Smooth muscle cell (in vitro differentiated cells): ENCODE results near the gene DNAI1. TPM values are rescaled to one million over a fixed set of nuclear protein-coding genes. Genes with fewer than 3 reads are reported as not detected.

ENCODE experiments used
- DNase-seq: peaks from one replicate; lab custom pipeline; 2025; ENCODE audit not compliant: unreplicated experiment; lab: John Stamatoyannopoulos, UW
- H2AFZ ChIP-seq: fragments of 200-600 bp; sonication (generic); 2 replicates; pipeline ENCODE4 v1.6.0; 2016; ENCODE audit warnings: antibody characterized with exemption, low read depth, mild to moderate bottlenecking
- H3F3A ChIP-seq: fragments of 200-600 bp; sonication (generic); 2 replicates; pipeline ENCODE4 v1.6.0; 2017; ENCODE audit warnings: antibody characterized with exemption, low read depth
- H3K27ac ChIP-seq: fragments of 200-600 bp; sonication (generic); 2 replicates; pipeline ENCODE4 v1.5.1; 2016; ENCODE audit warnings: low read depth, mild to moderate bottlenecking
- H3K27me3 ChIP-seq: fragments of 200-600 bp; sonication (generic); 2 replicates; pipeline ENCODE4 v1.6.1; 2016; ENCODE audit warnings: low read depth, mild to moderate bottlenecking
- H3K36me3 ChIP-seq: fragments of 200-600 bp; sonication (generic); 2 replicates; pipeline ENCODE4 v1.5.1; 2016; ENCODE audit warnings: low read depth
- H3K4me1 ChIP-seq: fragments of 200-600 bp; sonication (generic); 2 replicates; pipeline ENCODE4 v1.5.1; 2016; ENCODE audit warnings: low read depth
- H3K4me2 ChIP-seq: fragments of 200-600 bp; sonication (generic); 2 replicates; pipeline ENCODE4 v1.6.0; 2016; ENCODE audit warnings: mild to moderate bottlenecking
- H3K4me3 ChIP-seq: fragments of 200-600 bp; sonication (generic); 2 replicates; pipeline ENCODE4 v1.5.1; 2016; ENCODE audit warnings: mild to moderate bottlenecking
- H3K79me2 ChIP-seq: fragments of 200-600 bp; sonication (generic); 2 replicates; pipeline ENCODE4 v1.6.0; 2016; ENCODE audit warnings: low read depth, mild to moderate bottlenecking
- H3K9ac ChIP-seq: fragments of 200-600 bp; sonication (generic); 2 replicates; pipeline ENCODE4 v1.6.0; 2016; ENCODE audit warnings: low read depth
- H3K9me3 ChIP-seq: fragments of 200-600 bp; sonication (generic); replicated peaks from 2 replicates; pipeline ENCODE4 v1.5.1; 2016; ENCODE audit warnings: low read depth
- H4K20me1 ChIP-seq: fragments of 200-600 bp; sonication (generic); 2 replicates; pipeline ENCODE4 v1.6.0; 2016; ENCODE audit warnings: low read depth
- WGBS: methylation state at CpG from one replicate; pipeline ENCODE4 v1.1.7; 2016; ENCODE audit warnings: low lambda C conversion rate; 5-methylcytosine and 5-hydroxymethylcytosine counted together
- polyA plus RNA-seq: library from polyadenylated mRNA; unstranded; fragments of >200 nt; fragmentation: Nextera tagmentation; extraction: Ambion mirVana; gene quantifications from 2 replicates; pipeline ENCODE4 v1.2.1, GENCODE V29; 2016
- total RNA-seq: library from RNA; depleted of rRNA; stranded (reverse); fragments of >200 nt; gene quantifications from 2 replicates; pipeline ENCODE4 v1.2.3, GENCODE V29; 2014
- TF ChIP-seq, protein P1 (sequence below): fragments of 200-600 bp; sonication (generic); IDR thresholded peaks from 2 replicates; pipeline ENCODE4 v1.5.1; 2017; ENCODE audit warnings: borderline replicate concordance, mild to moderate bottlenecking, antibody characterized with exemption; ENCODE audit not compliant: insufficient read depth, poor library complexity, severe bottlenecking

DNAI1 gene
- total and polyA plus RNA-seq, 2 experiments from 2014 or later, result 0.31 TPM; not detected in 1

DNA sequence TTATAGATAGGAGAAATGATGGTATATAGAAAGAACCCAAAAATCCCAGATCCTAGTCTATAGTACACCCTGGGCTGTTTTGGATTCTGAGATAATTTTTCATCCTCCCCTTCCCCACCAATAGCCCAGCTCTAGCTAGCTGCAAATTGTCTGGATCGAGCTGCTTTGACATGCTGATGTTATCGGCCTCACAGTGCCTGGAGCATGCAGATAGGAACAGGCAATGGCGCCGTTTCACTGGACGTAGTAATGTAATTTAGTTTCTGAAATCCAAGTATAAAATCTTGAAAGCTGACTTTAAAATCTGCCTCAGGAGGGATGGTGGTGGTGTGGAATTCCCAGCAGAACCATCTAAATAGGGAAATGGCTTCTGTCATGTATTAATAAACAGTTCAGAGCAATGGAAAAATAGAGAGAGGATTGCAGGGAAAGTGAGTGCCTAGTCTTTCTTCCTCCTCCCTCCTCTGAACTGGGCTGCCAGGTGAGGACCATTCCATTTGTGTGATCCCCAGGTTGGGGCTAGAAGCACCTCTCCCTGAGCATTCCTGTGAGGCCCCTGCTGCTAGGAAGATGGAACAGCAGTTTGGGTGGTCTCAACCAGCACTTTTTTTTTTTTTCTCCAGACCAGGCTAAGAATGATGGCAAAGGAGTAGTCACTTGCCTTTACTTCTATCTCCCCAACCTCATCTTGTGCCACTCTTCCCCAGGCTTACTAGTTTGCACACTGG, 32.1 kb upstream of the DNAI1 start:
- Histone ChIP-seq H3K79me2 (peaks cover 7% of the 10 kb centered on the region), H3K4me1 (no peaks in the 10 kb centered on the region), H2AFZ (no peak overlapping the region), H3K9ac (no peak overlapping the region), H3K36me3 (no peaks in the 10 kb centered on the region), H3K4me3 (no peak overlapping the region), H3K27ac (no peak overlapping the region), H3F3A (no peaks in the 10 kb centered on the region), H3K9me3 (no peaks in the 10 kb centered on the region), H4K20me1 (peaks cover 100% of the 10 kb centered on the region), H3K27me3 (no peaks in the 10 kb centered on the region), H3K4me2 (no peak overlapping the region)
- DNase-seq, result no peak
- TF ChIP-seq, protein P1, sequence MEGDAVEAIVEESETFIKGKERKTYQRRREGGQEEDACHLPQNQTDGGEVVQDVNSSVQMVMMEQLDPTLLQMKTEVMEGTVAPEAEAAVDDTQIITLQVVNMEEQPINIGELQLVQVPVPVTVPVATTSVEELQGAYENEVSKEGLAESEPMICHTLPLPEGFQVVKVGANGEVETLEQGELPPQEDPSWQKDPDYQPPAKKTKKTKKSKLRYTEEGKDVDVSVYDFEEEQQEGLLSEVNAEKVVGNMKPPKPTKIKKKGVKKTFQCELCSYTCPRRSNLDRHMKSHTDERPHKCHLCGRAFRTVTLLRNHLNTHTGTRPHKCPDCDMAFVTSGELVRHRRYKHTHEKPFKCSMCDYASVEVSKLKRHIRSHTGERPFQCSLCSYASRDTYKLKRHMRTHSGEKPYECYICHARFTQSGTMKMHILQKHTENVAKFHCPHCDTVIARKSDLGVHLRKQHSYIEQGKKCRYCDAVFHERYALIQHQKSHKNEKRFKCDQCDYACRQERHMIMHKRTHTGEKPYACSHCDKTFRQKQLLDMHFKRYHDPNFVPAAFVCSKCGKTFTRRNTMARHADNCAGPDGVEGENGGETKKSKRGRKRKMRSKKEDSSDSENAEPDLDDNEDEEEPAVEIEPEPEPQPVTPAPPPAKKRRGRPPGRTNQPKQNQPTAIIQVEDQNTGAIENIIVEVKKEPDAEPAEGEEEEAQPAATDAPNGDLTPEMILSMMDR, result no peak
- 90% methylated on average over 5 of the region's 5 CpGs for WGBS

DNA sequence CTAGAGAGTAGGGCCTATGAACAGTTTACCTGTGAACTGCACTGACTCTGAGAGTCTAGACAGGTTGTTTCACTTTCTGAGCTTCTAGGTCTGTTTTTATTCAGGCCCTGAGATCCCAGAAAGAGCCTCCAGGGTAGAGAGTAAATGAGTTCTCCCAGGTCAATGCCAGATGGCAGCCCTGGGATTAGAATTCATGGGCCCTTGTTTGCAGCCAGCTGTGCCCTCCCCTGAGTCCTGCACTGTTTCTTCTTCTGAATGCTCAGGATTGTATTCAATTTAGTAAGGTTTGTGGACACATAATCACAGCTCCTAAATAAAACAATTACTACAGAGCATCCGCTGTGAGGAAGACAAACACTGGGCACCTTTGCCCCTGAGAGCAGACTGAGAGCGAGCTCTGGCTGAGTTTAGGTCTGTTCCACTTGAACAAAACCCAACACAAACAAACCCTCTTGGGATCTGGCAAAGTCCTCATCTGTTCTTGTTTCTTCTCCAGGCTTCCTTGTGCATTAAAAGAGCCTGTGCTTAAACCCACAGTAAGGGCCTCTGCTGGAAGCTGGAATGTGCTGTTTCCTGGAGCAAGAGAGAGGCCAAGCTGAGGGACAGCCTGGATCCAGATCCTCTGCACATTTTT, 30.2 kb upstream of the DNAI1 start:
- Histone ChIP-seq H3K4me1 (no peaks in the 10 kb centered on the region), H3F3A (no peaks in the 10 kb centered on the region), H3K9ac (no peak overlapping the region), H4K20me1 (peaks cover 100% of the 10 kb centered on the region), H2AFZ (no peak overlapping the region), H3K27me3 (no peaks in the 10 kb centered on the region), H3K27ac (no peak overlapping the region), H3K4me3 (no peak overlapping the region), H3K79me2 (peaks cover 7% of the 10 kb centered on the region), H3K36me3 (no peaks in the 10 kb centered on the region), H3K9me3 (no peaks in the 10 kb centered on the region), H3K4me2 (no peak overlapping the region)
- WGBS, result 97% methylated on average over 2 of the region's 2 CpGs
- no peak for DNase-seq
- TF ChIP-seq, protein P1, result no peak

DNA sequence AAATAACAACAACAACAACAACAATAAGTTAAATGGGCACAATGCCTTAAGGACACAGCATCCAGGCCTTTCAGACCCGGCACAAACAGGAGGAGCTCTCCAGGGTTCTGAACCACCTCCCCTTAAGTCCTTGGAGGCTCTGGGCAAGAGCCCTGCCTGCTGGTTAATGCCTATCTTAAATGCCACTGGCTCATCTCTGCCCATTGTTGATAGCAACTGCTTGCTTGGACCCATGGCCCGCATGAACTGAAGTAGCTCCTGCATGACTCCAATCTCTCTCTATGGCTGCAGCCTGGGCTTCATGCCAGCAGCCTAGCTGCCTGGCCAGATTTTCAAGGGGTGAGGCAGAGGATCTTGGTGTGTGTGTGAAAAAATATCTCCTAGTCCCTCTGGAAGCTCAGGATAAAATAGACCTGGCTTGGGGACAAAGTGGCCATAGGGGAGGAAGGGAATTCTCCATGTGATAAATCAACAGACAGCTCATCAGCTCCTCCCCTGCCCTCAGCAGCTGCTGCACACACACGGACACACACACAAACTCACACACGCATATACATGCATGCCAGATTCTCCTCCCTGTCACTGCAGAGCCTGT, 27.7 kb upstream of the DNAI1 start:
- Histone ChIP-seq H3K27ac (no peak overlapping the region), H3K4me2 (no peak overlapping the region), H3K4me3 (no peak overlapping the region), H3K27me3 (no peaks in the 10 kb centered on the region), H3K36me3 (no peaks in the 10 kb centered on the region), H4K20me1 (peaks cover 100% of the 10 kb centered on the region), H3K79me2 (peaks cover 7% of the 10 kb centered on the region), H3F3A (no peaks in the 10 kb centered on the region), H3K9ac (no peak overlapping the region), H3K4me1 (no peaks in the 10 kb centered on the region), H3K9me3 (no peaks in the 10 kb centered on the region), H2AFZ (no peak overlapping the region)
- TF ChIP-seq, protein P1, result no peak
- no peak for DNase-seq
- 69% methylated on average over 4 of the region's 4 CpGs for WGBS
